ENCODE data around the gene PLK5.
"Not testable (repeated sequence)": the region's sequence is repeated elsewhere in the genome, so short reads cannot be mapped to it uniquely, and the experiment has no call there.

The PLK5 gene

GRCh38 chr19:1505012-1505411 is 18.9 kb upstream of the PLK5 start:
- no peak overlapping the region for H3K4me3 ChIP-seq (ENCODE audit: low read length)
- DNase-seq (ENCODE audit: low read depth, low spot score), result no peak

- H3K4me3 ChIP-seq (ENCODE audit: low read length), result no peak overlapping the region
- DNase-seq (ENCODE audit: low read depth, low spot score), result no peak
These were observed 17.6 kb upstream of the PLK5 start for GRCh38 chr19:1505991-1506881.

- H3K4me3 ChIP-seq (ENCODE audit: low read length), result peak overlapping the region; percentile 27
- no peak for DNase-seq (ENCODE audit: low read depth, low spot score)
These were observed 16.7 kb upstream of the PLK5 start for GRCh38 chr19:1507192-1507660.

GRCh38 chr19:1507763-1508506 is 15.9 kb upstream of the PLK5 start:
- DNase-seq (ENCODE audit: low read depth, low spot score), result peak; percentile 95

GRCh38 chr19:1508507-1508856 is 15.4 kb upstream of the PLK5 start:
- no peak for DNase-seq (ENCODE audit: low read depth, low spot score)
- peak overlapping the region; percentile 46 for H3K4me3 ChIP-seq (ENCODE audit: low read length)

More at GRCh38 chr19:1507763-1508506, 15.9 kb upstream of the PLK5 start:
- peak overlapping the region; percentile 60 for H3K4me3 ChIP-seq (ENCODE audit: low read length)

GRCh38 chr19:1509602-1510441 is 14.1 kb upstream of the PLK5 start:
- no peak overlapping the region for H3K4me3 ChIP-seq (ENCODE audit: low read length)
- no peak for DNase-seq (ENCODE audit: low read depth, low spot score)

- no peak for DNase-seq (ENCODE audit: low read depth, low spot score)
- no peak overlapping the region for H3K4me3 ChIP-seq (ENCODE audit: low read length)
These were observed 13.5 kb upstream of the PLK5 start for GRCh38 chr19:1510442-1510806.

- no peak for DNase-seq (ENCODE audit: low read depth, low spot score)
- H3K4me3 ChIP-seq (ENCODE audit: low read length), result no peak overlapping the region
These were observed 13.1 kb upstream of the PLK5 start for GRCh38 chr19:1510807-1511206.

GRCh38 chr19:1511318-1512317 is 12.3 kb upstream of the PLK5 start:
- no peak for DNase-seq (ENCODE audit: low read depth, low spot score)
- H3K4me3 ChIP-seq (ENCODE audit: low read length), result peak overlapping the region; percentile 57

- peak within 1 kb of the TSS; percentile 57 for H3K4me3 ChIP-seq (ENCODE audit: low read length)
- DNase-seq (ENCODE audit: low read depth, low spot score), result peak; percentile 51
These were observed 11.0 kb upstream of the PLK5 start, which contains the start of gene ADAMTSL5 for GRCh38 chr19:1512671-1513498. ADAMTSL5 (minus strand) TSS chr19:1513019; CDS start chr19:1510943, 2,076 bp downstream.

GRCh38 chr19:1513499-1514294 is 10.2 kb upstream of the PLK5 start:
- DNase-seq (ENCODE audit: low read depth, low spot score), result no peak
- H3K4me3 ChIP-seq (ENCODE audit: low read length), result peak overlapping the region; percentile 38

GRCh38 chr19:1514295-1514661 is 9.6 kb upstream of the PLK5 start:
- no peak overlapping the region for H3K4me3 ChIP-seq (ENCODE audit: low read length)
- no peak for DNase-seq (ENCODE audit: low read depth, low spot score)

- H3K4me3 ChIP-seq (ENCODE audit: low read length), result no peak overlapping the region
- DNase-seq (ENCODE audit: low read depth, low spot score), result no peak
These were observed 8.7 kb upstream of the PLK5 start for GRCh38 chr19:1514986-1515721.

- H3K4me3 ChIP-seq (ENCODE audit: low read length), result no peak overlapping the region
- DNase-seq (ENCODE audit: low read depth, low spot score), result peak; percentile 52
These were observed 7.5 kb upstream of the PLK5 start for GRCh38 chr19:1516395-1516753.

- H3K4me3 ChIP-seq (ENCODE audit: low read length), result no peak overlapping the region
- no peak for DNase-seq (ENCODE audit: low read depth, low spot score)
These were observed 5.4 kb upstream of the PLK5 start for GRCh38 chr19:1518471-1518870.

GRCh38 chr19:1519802-1520201 is 4.1 kb upstream of the PLK5 start:
- not testable (repeated sequence) for H3K4me3 ChIP-seq (ENCODE audit: low read length); DNase-seq (ENCODE audit: low read depth, low spot score)
